GM13977 (cell line): ENCODE data around the gene MOB1B.

Experiments used
- DNase-seq: peaks from one replicate; pipeline ENCODE4 v3.0.0; 2012; ENCODE audit warnings: low spot score
- CTCF ChIP-seq: IDR thresholded peaks from 2 replicates; pipeline ENCODE4 v1.5.1; 2012; ENCODE audit warnings: mild to moderate bottlenecking, control low read depth; ENCODE audit not compliant: insufficient read depth; ENCODE audit errors: extremely low read depth, missing control alignments
- in situ Hi-C: fragments of 300-500 bp; cut with MboI; formaldehyde crosslinking; loops from one replicate; pipeline ENCODE4 v1.12.0; 2022; ENCODE audit warnings: low sequenced_read_pairs, low pct_unique_long_range_greater_than_20kb, mixed read lengths, inconsistent platforms; ENCODE audit not compliant: unreplicated experiment

The MOB1B gene

GRCh38 chr4:70873216-70873615, 29.0 kb upstream of the MOB1B start:
- in situ Hi-C loops = no loop called here

GRCh38 chr4:70874268-70875156, 27.7 kb upstream of the MOB1B start:
- TF ChIP-seq CTCF = no peak
- DNase-seq = peak; percentile 24
- in situ Hi-C loops = no loop called here

More at GRCh38 chr4:70873216-70873615, 29.0 kb upstream of the MOB1B start:
- TF ChIP-seq CTCF = no peak
- DNase-seq = no peak

- DNase-seq = no peak
- in situ Hi-C loops = no loop called here
- no peak for TF ChIP-seq CTCF
Measured at GRCh38 chr4:70877556-70877955, 24.6 kb upstream of the MOB1B start.

- no peak for DNase-seq
- TF ChIP-seq CTCF = no peak
- in situ Hi-C loops = no loop called here
Measured at GRCh38 chr4:70880739-70881138, 21.4 kb upstream of the MOB1B start.

- DNase-seq = no peak
- in situ Hi-C loops = no loop called here
- TF ChIP-seq CTCF = no peak
Measured at GRCh38 chr4:70885174-70885573, 17.0 kb upstream of the MOB1B start.

GRCh38 chr4:70892086-70892769, 9.9 kb upstream of the MOB1B start:
- in situ Hi-C loops = no loop called here

More at GRCh38 chr4:70892086-70892769, 9.9 kb upstream of the MOB1B start:
- no peak for TF ChIP-seq CTCF
- no peak for DNase-seq
